ENCODE measurements around the gene LRRC61. TPM values are rescaled to one million over a fixed set of nuclear protein-coding genes. Genes with fewer than 3 reads are reported as not detected.

The LRRC61 gene
- total RNA-seq, 2 donors from 2014 or later = 0.77 to 27.0 TPM

- H3K36me3 ChIP-seq (ENCODE audit: control insufficient read depth, insufficient read depth, low read length) = no peaks in the 10 kb centered on the region
- TF ChIP-seq CTCF (conservative IDR thresholded peaks at IDR 0.05) = no peak
- H3K4me3 Mint-ChIP-seq = no peak overlapping the region
- 71 to 76% methylated on average over 14 to 18 of the region's 18 CpGs for WGBS, 2 experiments (ENCODE audit: insufficient coverage in 1 of 2, insufficient read length in 1 of 2)
- H3K9me3 Mint-ChIP-seq = no peaks in the 10 kb centered on the region
- H3K9ac ChIP-seq (ENCODE audit: extremely low read depth, low read length, poor library complexity, severe bottlenecking) = no peak overlapping the region
- no peaks in the 10 kb centered on the region for H3K27me3 Mint-ChIP-seq (ENCODE audit: insufficient read depth)
- peak overlapping the region; percentile 27 for H3K27ac ChIP-seq (ENCODE audit: low read depth, low read length)
- no peaks in the 10 kb centered on the region for H3K27me3 ChIP-seq (ENCODE audit: control insufficient read depth, insufficient read depth, low read length, poor library complexity, severe bottlenecking)
- no peaks in the 10 kb centered on the region for H3K36me3 Mint-ChIP-seq (ENCODE audit: low read depth)
- no peak overlapping the region for H3K27ac Mint-ChIP-seq
- H3K4me3 ChIP-seq (ENCODE audit: low read length) = no peak overlapping the region
- DNase-seq = peak; percentile 63
- H3K4me1 ChIP-seq (ENCODE audit: control insufficient read depth, insufficient read depth, low read length) = no peaks in the 10 kb centered on the region
- peaks cover 8% of the 10 kb centered on the region for H3K4me1 Mint-ChIP-seq
- H3K9me3 ChIP-seq (ENCODE audit: control insufficient read depth, low read length) = no peaks in the 10 kb centered on the region
These were observed 38.9 kb downstream of the LRRC61 start for GRCh38 chr7:150361807-150362621.

GRCh38 chr7:150363370-150363769 lies 40.2 kb downstream of the LRRC61 start:
- no peaks in the 10 kb centered on the region for H3K27me3 Mint-ChIP-seq (ENCODE audit: insufficient read depth)
- H3K27ac Mint-ChIP-seq = no peak overlapping the region
- H3K36me3 Mint-ChIP-seq (ENCODE audit: low read depth) = no peaks in the 10 kb centered on the region
- Histone ChIP-seq H3K27ac (ENCODE audit: low read depth, low read length) (no peak overlapping the region), H3K36me3 (ENCODE audit: control insufficient read depth, insufficient read depth, low read length) (no peaks in the 10 kb centered on the region), H3K9me3 (ENCODE audit: control insufficient read depth, low read length) (no peaks in the 10 kb centered on the region), H3K27me3 (ENCODE audit: control insufficient read depth, insufficient read depth, low read length, poor library complexity, severe bottlenecking) (no peaks in the 10 kb centered on the region), H3K4me1 (ENCODE audit: control insufficient read depth, insufficient read depth, low read length) (no peaks in the 10 kb centered on the region), H3K9ac (ENCODE audit: extremely low read depth, low read length, poor library complexity, severe bottlenecking) (no peak overlapping the region), H3K4me3 (ENCODE audit: low read length) (no peak overlapping the region)
- H3K9me3 Mint-ChIP-seq = no peaks in the 10 kb centered on the region
- DNase-seq = no peak
- TF ChIP-seq CTCF (conservative IDR thresholded peaks at IDR 0.05) = no peak
- 98 to 100% methylated on average over 3 to 4 of the region's 4 CpGs for WGBS, 2 experiments (ENCODE audit: insufficient coverage in 1 of 2, insufficient read length in 1 of 2)
- peaks cover 8% of the 10 kb centered on the region for H3K4me1 Mint-ChIP-seq
- H3K4me3 Mint-ChIP-seq = no peak overlapping the region

GRCh38 chr7:150363872-150364271 lies 40.7 kb downstream of the LRRC61 start:
- Histone ChIP-seq H3K4me1 (ENCODE audit: control insufficient read depth, insufficient read depth, low read length) (no peaks in the 10 kb centered on the region), H3K9me3 (ENCODE audit: control insufficient read depth, low read length) (no peaks in the 10 kb centered on the region), H3K27ac (ENCODE audit: low read depth, low read length) (no peak overlapping the region), H3K36me3 (ENCODE audit: control insufficient read depth, insufficient read depth, low read length) (no peaks in the 10 kb centered on the region), H3K9ac (ENCODE audit: extremely low read depth, low read length, poor library complexity, severe bottlenecking) (no peak overlapping the region), H3K4me3 (ENCODE audit: low read length) (no peak overlapping the region), H3K27me3 (ENCODE audit: control insufficient read depth, insufficient read depth, low read length, poor library complexity, severe bottlenecking) (no peaks in the 10 kb centered on the region)
- H3K36me3 Mint-ChIP-seq (ENCODE audit: low read depth) = no peaks in the 10 kb centered on the region
- H3K27me3 Mint-ChIP-seq (ENCODE audit: insufficient read depth) = no peaks in the 10 kb centered on the region
- no peak for TF ChIP-seq CTCF (conservative IDR thresholded peaks at IDR 0.05)
- peaks cover 8% of the 10 kb centered on the region for H3K4me1 Mint-ChIP-seq
- 91 to 92% methylated on average over 4 to 5 of the region's 5 CpGs for WGBS, 2 experiments (ENCODE audit: insufficient coverage in 1 of 2, insufficient read length in 1 of 2)
- H3K27ac Mint-ChIP-seq = no peak overlapping the region
- no peaks in the 10 kb centered on the region for H3K9me3 Mint-ChIP-seq
- no peak for DNase-seq
- H3K4me3 Mint-ChIP-seq = no peak overlapping the region

Measured in endodermal cell (in vitro differentiated cells).